Erythroblast (primary cell): ENCODE data around the gene NETO2.

Experiments used
- DNase-seq, 2 experiments: peaks; one replicate each; lab custom pipeline; 2025; lab: John Stamatoyannopoulos, UW
- GATA1 ChIP-seq: IDR thresholded peaks from 2 replicates; pipeline ENCODE4 v1.6.1; 2011; ENCODE audit warnings: low read depth, mild to moderate bottlenecking, control low read depth, low read length, moderate library complexity
- POLR2A ChIP-seq: IDR thresholded peaks from 2 replicates; pipeline ENCODE4 v1.6.1; 2011; ENCODE audit warnings: mild to moderate bottlenecking, low read length

The NETO2 gene

GRCh38 chr16:47036201-47036600 lies 107.5 kb downstream of the NETO2 start:
- TF ChIP-seq GATA1 (no peak), POLR2A (no peak)

DNA sequence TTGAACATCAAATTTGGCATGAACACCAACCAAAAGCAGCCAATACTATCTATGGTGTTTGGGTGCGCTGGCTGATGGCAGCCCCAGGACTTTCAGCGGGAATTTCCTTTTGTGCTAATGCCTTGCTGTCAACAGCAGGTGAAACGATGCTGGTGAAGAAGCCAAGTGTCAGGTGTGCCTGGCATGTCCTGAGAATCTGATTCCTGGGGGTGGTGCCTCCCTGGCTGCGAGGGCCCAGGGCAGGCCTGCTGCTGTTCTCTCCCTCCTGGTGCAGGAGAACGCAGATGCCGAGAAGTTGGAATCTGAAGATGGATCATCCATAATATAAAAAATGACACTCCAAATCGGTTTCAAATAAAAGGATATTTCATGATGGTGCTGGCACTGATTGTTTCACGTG lies 108.3 kb downstream of the NETO2 start:
- DNase-seq = no peak
- TF ChIP-seq GATA1 = no peak
- no peak for TF ChIP-seq POLR2A

More at GRCh38 chr16:47036201-47036600, 107.5 kb downstream of the NETO2 start:
- DNase-seq = no peak

DNA sequence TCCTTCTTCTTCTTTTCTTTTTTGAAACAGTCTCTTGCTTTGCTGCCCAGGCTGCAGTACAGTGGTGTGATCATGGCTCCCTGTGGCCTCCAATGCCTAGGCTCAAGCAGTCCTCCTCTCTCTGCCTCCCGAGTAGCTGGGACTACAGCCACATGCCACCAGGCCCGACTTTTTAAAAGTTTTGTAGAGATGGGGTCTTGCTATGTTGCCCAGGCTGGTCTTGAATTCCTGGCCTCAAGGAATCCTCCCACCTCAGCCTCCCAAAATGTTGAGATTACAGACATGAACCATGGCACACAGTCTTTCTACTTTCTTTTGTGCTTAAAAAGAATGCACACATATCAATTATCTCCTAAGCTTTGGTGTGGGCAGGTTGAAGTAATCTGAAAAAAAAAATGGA lies 109.3 kb downstream of the NETO2 start:
- no peak for TF ChIP-seq GATA1
- no peak for TF ChIP-seq POLR2A

GRCh38 chr16:47033176-47033575 lies 110.6 kb downstream of the NETO2 start:
- no peak for TF ChIP-seq POLR2A
- TF ChIP-seq GATA1 = no peak
- DNase-seq = no peak

More for the DNA sequence above, 109.3 kb downstream of the NETO2 start:
- no peak for DNase-seq

GRCh38 chr16:47029724-47030123 lies 114.0 kb downstream of the NETO2 start:
- no peak for DNase-seq
- TF ChIP-seq GATA1 (no peak), POLR2A (no peak)

DNA sequence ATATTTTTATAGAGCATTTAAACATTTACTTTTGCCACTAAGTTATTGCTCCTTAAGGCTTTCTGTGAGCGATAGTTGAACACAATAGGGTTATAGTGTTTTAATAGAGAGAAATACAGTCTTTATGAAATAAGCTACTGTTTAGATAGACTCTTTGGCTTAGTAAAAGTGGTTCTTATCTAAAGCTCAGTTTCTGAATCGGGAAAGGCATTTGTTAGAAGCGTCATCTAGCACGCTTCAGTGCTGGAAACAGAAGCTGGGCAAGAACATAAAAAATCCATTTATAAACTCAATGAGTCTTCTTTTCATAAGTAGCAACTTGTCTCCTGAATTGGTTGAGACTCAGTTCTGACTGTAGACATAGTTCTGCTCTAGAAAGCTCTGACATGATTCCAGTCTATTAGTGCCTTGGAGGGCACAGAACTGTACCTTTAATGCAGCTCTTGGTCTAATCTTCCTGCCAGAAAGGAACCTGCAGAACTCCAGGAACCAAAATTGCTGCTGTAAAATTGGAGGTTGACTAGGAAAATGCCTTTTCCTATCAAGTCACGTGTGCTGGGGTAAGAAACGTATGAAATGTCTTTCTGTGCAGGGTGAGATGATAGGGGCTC lies 114.9 kb downstream of the NETO2 start:
- no peak for TF ChIP-seq POLR2A
- TF ChIP-seq GATA1 = no peak
- no peak for DNase-seq
